Superior temporal gyrus (tissue), 1 donor: ENCODE data around the gene KCTD4.
"Not testable (repeated sequence)": the region's sequence is repeated elsewhere in the genome, so short reads cannot be mapped to it uniquely, and the experiment has no call there.

ENCODE experiments used
- DNase-seq: peaks from one replicate; pipeline ENCODE4 v3.0.0-alpha.2; 2016; ENCODE audit errors: extremely low spot score

KCTD4 gene

DNA sequence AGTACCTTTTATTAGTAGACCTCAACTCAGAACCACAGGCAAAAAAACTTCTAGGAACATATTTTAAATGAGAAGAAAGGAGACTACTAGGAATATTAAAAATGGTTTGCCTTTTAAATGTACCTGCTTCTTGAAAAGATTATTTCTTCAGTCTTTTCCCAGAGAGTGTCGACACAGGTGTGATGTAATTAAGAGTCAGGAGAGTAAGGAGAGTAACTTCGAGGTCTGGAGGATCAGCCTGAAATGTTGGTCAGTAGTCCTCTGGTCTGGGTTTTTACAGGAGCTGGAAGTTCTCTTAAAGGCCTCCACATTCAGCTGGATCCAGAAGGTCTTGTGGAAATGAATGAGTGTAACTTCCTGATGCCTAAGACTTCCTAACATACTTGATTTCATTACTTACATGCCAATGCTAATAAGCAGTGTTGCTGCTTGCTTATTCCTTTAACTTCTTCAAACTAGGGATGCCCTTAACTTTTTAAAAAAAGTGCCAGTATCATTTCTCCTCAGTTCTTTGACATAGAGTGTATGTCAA lies at the start of gene KCTD4:
Gene KCTD4, minus strand, starts transcription at position 345 of the 532 bp plus-strand sequence. CDS start 6,478 bp downstream, outside the sequence.
- DNase-seq, result no peak

DNA sequence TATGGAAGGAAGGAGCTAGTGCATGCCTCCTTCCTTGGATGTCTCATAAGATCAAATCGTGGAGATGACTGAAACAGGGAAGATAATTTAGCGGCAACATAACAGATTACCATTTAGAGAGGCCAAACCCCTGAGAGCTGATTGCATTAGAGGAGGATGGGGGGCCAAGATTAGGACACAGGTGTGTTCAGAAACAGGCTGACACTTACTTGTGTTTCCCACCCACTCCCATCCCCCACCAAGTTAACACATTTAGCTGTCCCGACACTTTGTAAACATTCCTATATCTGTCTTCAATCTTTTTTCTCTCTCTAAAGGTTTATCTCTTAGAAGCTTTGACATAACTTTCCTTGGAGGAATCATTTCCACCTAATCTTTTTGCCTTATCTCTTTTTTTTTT lies 48.8 kb upstream of the KCTD4 start:
- DNase-seq, result no peak

DNA sequence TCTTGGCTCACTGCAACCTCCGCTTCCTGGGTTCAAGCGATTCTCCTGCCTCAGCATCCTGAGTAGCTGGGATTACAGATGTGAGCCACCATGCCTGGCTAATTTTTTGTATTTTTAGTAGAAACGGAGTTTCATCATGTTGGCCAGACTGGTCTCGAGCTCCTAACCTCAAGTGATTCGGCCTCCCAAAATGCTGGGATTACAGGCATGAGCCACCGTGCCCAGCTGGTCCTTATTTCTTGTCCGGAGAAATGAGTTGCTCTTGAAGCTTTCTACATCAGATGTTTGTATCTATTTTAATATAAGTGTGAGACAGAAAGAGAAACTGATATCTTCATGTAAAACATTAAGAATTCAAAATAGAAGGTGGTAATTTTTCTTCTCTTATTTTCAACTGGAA lies 43.9 kb upstream of the KCTD4 start:
- not testable (repeated sequence) for DNase-seq

DNA sequence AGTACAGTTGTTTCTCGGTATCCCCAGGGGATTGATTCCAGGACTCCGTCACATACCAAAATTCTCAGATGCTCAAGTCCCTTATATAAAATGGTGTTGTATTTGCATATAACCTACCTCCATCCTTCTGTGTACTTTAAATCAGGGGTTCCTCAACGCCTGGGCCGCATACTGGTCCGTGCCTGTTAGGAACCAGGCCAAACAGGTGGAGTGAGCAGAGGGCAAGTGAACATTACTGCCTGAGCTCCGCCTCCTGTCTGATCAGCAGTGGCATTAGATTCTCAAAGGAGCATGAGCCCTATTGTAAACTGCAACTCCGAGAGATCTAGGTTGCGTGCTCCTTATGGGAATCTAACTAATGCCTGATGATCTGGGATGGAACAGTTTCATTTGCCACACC lies 42.2 kb upstream of the KCTD4 start:
- no peak for DNase-seq

DNA sequence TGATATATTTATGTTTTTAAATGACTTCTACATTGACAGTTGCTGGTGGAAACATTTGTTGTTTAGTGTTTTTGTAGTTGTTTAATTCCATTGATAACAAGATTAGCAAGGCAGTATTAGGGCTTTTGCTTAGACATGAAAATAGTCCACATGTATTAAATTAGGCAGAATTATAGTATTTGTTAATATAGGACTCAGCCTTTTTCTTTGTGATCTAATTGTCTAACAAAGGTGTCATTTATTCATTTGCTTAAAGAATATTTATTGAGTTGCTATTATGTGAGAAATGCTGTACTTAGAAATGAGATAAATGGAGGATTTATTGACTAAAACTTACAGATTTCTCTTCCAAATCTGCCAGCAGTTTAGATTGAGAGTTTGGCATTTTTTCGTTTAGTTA lies 41.7 kb upstream of the KCTD4 start:
- no peak for DNase-seq

DNA sequence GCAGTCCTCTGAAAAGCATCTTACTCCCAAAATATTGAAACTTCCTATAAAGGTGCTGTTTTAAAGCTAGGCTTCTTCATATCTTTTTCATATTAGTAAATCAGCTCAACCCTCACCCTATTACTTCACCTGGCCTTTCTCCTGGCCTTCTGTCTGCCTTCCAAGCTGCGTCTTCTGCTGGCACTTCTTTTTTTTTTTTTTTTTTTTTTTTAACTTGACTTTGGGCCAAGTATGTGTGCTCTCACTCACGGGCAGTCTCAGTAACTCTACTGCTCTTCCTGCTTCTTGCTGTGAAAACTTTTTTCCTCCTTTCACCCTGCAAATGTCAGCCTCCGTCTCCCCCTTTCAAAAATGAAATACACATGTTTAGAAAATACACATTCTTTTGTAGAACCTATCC lies 41.2 kb upstream of the KCTD4 start:
- DNase-seq, result no peak

DNA sequence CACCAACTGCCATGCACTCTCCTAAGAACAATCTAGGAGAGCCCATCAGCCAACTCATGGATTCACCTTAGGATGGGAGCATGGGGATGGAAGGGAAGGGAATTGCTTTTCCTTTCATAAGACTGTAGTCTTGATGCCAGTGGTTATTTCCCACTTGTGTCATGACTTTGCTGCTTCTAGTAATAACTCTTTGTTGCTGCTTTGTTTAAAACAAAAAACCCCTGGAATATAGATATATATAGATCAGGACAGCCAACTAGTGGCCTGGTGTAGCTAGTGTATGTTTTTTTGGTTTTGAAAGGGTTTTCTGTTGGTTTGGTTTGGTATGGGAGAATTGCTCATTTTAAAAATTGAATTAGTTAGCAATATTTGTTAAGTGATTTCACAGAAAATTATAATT lies 39.3 kb upstream of the KCTD4 start:
- no peak for DNase-seq

DNA sequence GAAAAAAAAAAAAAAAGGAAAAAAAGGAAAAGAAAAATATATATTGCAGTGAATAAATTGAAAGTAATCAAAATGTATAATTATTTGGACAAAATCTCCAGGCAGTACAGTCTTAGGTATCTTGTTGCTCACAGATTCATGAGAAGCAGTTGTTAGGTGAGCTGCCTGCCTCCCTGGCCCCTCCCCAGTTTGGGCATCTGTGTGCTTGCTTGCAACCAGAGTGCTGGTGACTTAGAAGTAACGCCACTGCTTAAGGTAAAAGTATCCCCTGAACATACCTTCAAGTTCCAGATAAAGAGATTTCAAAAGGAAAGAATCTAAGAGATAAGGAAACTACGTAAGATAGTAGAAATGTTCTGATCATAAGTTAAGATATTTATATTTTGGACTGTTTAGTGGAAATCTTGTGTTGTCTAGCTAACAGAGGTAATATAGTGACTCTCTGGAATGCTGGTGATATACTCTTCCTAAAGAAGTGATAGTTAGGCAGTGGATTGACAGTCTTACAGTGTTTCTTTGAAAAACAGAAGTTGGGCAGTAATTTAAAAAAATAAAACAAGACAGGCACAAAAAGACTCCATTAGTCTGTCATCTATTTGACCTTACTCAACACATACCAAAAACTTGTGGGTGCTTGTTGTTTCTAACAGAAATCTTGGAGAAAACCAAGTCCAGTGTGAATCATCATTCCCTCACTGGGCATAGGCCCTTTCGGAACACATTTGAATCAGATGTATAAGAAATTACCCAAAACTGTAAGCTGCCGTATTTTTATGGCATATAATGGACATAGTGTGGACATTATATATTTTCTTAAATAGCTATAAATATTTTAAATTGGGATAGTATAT lies 38.3 kb upstream of the KCTD4 start:
- no peak for DNase-seq

DNA sequence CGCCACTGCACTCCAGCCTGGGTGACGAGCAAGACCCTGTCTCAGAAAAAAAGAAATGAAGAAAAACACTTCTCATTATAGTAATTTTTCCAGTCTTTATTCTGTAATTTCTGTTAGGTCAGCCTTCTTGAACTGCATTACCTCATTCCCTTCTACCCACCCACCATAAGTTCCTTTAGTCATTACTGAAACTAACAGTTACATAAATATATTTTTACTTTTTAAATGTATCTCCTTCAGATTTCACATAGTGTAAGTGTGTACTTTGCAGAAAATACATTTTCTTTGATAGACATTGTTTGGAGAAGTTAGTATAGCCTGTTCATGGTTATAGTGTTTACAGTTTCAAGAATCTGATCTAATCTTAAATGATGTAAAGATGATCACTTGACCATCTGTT lies 31.7 kb upstream of the KCTD4 start:
- DNase-seq, result no peak

DNA sequence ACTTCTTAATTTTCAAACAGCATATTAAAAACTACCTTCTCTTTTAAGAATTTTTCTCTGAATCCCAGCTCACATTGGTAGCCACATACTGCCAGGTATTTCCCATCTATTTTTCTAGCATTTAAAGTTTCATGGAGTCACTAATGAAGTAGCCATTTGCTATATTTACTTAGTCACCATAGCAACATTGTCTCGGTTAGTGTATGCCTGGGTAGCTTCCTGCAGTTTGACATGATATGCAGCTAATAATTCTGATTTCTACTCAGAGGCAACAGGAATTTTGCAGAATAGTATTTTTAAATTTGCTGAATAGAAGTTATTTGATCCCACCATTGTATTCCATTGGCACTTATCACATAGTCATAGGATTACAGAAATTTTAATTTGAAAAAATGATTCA lies 30.9 kb upstream of the KCTD4 start:
- no peak for DNase-seq

DNA sequence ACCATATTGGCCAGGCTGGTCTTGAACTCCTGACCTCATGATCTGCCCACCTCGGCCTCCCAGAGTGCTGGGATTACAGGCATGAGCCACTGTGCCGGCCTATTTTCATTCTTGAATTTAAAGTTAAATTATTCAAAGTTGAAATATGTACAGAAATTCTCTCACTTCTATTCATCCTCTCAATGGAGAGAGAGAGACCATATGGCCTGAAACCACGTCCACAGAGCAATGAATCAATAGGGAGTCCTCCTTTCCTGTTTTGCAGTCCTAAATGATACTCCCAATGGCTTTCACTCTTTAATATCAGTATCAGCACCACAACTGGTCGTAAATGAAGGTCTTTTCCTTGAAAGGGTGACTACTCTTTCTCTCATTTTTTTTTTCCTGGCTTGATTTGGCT lies 30.5 kb upstream of the KCTD4 start:
- no peak for DNase-seq

DNA sequence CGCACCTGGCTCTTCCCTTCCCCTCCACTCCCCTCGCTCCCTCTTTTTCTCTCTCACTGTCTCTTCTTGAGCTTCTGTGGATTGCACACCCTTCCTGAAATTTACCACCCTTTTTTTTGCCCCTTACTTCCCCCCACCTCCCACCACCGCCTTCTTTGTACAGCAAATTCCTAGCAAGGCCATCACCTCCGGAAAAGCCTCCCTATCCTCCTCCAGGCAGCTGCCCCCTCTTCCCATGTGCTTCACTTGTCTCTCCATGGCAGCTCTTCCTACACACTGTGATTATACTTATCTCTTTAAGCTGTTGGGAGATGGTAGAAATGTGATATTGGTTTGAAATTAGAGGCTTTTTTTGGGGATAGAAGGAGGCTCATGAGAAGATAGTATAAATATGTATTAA lies 28.3 kb upstream of the KCTD4 start:
- DNase-seq, result no peak

DNA sequence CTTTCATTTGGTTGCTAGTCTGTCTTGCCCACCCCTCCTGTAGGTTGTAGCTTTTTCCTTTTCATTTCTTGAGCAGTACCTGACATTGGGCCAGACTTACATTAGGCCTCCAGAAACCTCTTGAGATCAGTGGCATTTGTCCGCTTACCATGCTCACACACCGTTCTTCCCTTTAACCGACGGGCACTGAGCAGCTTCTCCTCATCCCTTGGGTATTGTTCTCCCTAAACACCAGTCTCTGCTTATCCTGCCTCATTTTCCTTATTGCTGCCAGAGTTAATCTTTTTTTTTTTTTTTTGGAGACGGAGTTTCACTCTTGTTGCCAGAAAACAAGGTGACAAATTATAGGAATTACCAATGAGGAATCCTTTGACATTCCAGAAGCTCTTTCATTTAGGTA lies 27.2 kb upstream of the KCTD4 start:
- no peak for DNase-seq

DNA sequence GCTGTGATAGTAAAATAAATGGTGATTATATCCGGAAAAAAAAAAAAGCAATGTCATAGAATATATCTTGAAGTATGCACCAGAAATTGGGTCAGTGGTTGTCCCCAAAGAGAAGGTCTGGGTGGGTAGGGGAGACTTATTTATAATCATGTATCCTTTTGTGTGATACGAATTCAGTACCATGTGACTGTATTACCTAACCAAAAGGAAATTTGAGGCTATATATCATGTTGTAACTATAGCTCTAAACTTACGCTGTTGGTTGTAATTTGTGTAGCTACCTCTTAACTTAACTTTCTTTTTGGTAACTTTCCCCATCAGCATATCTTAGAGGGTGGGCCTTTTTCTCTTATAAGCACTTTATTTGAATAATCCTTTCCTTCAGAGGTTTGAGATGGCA lies 25.2 kb upstream of the KCTD4 start:
- no peak for DNase-seq

DNA sequence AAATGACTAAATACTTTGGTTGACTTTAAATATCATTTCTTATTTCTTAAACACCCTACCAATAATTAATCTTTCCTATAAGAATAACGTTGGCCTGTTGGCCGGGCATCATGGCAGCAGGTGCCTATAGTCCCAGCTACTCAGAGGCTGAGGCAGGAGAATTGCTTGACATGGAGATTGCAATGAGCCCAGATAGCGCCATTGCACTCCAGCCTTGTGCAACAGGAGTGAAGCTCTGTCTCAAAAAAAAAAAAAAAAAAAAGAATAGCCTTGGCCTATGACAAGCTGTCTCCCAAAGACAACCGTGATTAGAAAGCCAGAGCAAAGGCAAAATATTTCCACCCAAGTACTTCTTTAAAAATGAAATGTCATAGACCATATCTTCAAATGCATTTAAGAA lies 24.5 kb upstream of the KCTD4 start:
- DNase-seq, result no peak

DNA sequence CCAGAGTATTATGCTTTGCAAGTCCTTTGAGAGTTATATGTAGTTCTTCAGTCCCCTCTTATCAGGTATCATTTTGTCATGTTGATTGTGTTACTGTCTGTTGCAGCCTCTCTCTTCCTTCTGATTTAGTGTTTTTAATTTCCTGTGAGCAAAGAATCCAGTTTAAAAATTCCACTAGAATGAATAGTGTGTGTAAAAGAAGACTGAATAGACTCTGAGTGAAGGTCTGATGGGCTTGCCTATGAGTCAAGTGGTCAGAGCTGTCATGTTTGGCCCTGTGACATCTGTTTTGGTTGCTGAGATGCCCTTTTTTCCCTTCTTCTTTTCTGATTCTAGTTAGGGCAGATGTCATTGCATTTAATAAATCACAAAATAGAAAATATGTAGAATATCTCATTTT lies 23.3 kb upstream of the KCTD4 start:
- no peak for DNase-seq

DNA sequence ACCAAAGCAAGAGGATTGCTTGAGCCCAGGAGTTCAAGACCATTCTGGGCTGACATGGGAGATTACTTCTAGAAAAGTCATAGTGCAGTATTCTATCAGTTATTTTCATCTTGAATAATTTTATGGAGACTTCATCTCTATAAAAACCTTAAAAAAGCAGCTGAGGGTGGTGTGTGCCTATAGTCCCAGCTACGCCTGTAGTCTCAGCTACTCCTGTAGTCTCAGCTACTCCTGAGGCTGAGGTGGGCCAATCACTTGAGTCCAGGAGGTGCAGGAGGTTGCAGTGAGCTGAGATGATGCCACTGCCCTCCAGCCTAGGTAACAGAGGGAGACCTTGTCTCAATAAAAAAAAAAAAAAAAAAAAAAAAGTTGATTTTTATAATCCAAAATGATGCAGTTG lies 22.1 kb upstream of the KCTD4 start:
- DNase-seq, result no peak

DNA sequence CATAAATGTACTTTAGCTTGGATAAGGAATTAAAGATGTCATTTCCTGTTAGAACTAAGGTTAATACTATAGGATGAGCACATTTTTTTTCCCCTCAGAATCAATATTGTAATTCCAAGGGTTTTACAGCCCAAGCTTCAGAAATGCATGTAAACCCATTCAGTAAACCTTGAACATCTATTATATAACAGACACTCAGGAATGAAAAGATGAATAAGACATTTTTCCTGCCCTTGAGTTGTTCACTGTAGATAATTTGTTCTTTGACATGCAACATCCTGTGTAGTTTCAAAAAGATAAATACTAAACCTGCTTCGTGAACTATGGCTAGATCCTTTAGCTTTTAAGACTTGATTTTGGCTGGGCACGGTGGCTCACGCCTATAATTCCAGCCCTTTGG lies 21.7 kb upstream of the KCTD4 start:
- no peak for DNase-seq

DNA sequence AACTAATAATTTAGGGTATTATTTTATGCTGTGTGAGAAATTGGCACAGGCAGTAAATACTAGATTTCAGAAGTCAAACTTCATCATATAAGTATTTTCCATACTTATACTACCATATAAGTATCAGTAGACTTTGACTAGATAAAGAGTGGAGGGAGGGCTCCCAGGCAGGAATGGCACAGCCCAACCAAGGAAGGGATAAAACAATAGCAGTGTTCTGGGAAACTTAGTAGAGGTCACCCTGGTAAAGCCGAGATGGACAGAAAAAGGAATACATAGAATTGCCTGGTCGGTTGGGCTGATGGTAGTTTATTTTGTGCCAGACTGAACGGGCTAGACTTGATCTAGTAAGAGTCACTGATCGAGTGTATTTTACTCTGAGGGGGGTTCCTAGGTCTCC lies 19.6 kb upstream of the KCTD4 start:
- DNase-seq, result no peak

DNA sequence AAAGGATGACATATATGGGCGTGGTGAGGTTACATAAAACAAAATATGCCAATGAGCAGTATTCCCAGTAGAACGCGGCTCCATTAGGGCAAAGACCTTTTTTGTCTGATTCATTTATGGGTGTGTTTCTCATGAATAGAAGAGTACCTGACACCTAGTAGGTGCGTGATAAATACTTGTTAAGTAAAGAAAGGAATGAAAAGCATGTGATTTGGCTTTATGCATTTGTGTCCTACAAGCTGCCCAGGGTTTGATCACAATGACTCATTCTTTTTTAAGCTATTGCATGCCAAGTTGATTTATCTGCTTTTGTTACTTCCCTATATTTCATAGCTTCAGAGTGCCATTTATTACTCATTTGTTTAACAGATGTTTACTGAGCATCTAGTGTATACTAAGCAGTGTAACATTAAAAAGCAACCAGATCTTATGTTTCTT lies 19.1 kb upstream of the KCTD4 start:
- no peak for DNase-seq

DNA sequence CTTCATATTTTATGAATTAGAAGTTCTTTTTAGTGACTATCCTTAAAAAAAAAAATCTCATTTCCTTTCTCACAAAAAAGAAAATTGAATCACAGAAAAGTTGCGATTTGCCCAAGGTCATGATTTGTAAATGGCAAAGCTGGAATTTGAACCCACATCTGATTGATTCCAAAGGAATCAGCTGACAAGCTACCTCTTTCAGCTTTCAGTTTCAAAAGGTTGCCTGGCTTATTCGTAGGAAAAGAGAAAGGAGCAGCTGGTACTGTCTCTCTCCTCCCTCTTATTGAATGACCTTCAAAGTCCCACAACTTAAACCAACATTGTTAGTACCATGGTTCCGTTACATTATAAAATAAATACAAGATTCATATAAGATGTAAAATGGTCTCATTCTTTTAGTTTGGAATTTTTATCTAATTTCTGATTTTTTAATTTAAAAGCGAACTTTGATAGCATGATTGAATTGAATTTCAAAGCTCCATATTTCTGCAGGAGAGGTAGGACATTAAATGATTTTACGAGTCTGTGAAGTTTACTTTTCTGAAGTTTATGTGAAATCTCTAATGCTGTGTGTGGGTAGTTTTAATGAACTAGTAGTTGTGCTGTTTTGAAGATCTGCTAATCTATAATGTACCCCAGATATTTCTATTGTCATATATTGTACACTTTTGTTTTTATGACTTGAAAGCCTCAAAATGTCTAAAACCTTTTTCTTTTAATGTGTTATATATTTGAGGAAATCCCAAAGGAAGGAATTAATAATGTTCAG lies 18.5 kb upstream of the KCTD4 start:
- no peak for DNase-seq

DNA sequence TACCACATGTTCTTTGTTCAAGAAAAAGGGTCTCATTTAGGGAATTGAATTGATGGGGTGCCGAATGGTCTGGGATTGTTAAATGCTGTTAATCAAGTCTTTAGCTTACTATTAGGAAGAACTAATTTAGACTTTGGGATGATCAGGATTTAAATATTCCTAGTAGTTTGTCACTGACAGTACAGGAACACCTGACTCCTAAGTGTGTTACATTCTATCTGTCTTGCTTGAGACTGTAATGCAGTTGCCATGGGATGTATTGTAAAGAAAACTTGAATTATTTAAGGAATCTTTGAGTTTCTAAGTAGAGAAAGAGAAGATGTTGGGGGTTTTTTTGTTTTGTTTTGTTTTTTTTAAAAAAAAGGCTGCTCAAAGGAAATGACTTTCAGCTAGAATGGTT lies 17.8 kb upstream of the KCTD4 start:
- DNase-seq, result no peak

DNA sequence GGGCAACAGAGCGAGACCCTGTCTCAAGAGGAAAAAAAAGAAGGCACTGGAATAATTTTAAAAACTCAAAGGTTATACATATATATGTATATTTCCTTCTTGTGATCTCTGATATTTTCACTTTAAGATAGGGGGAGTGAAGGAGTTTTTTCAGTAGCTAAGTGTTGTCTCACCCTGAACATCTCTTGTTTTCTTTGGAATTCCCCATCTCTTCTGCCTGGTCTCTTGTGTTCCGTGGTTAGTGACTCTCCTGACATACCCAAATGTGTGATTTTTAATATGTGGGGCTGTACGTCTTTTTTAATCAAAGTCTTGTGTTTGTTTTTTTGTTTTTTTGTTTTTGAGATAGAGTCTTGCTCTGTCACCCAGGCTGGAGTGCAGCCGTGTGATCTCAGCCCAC lies 15.3 kb upstream of the KCTD4 start:
- no peak for DNase-seq
